Mucosa of stomach (tissue), 1 donor: ENCODE measurements around the gene G6PC3.
"Not testable (repeated sequence)": the region's sequence is repeated elsewhere in the genome, so short reads cannot be mapped to it uniquely, and the experiment has no call there.

Source experiments
- H3K27me3 ChIP-seq: one replicate; pipeline ENCODE4 v1.7.0; 2013; ENCODE audit warnings: mild to moderate bottlenecking, low read length; ENCODE audit not compliant: control insufficient read depth, insufficient read depth
- H3K36me3 ChIP-seq: one replicate; pipeline ENCODE4 v1.7.0; 2013; ENCODE audit warnings: low read length; ENCODE audit not compliant: control insufficient read depth, insufficient read depth
- H3K4me1 ChIP-seq: one replicate; pipeline ENCODE4 v1.7.0; 2013; ENCODE audit warnings: mild to moderate bottlenecking, low read length; ENCODE audit not compliant: control insufficient read depth, insufficient read depth
- H3K4me3 ChIP-seq: one replicate; pipeline ENCODE4 v1.7.0; 2013; ENCODE audit warnings: low read length
- H3K9ac ChIP-seq: one replicate; pipeline ENCODE4 v1.7.0; 2013; ENCODE audit warnings: mild to moderate bottlenecking, low read length, moderate library complexity
- H3K9me3 ChIP-seq: one replicate; pipeline ENCODE4 v1.7.0; 2013; ENCODE audit warnings: mild to moderate bottlenecking, low read length, moderate library complexity; ENCODE audit not compliant: control insufficient read depth
- donor health status: Pancreatic carcinoma.

The G6PC3 gene

DNA sequence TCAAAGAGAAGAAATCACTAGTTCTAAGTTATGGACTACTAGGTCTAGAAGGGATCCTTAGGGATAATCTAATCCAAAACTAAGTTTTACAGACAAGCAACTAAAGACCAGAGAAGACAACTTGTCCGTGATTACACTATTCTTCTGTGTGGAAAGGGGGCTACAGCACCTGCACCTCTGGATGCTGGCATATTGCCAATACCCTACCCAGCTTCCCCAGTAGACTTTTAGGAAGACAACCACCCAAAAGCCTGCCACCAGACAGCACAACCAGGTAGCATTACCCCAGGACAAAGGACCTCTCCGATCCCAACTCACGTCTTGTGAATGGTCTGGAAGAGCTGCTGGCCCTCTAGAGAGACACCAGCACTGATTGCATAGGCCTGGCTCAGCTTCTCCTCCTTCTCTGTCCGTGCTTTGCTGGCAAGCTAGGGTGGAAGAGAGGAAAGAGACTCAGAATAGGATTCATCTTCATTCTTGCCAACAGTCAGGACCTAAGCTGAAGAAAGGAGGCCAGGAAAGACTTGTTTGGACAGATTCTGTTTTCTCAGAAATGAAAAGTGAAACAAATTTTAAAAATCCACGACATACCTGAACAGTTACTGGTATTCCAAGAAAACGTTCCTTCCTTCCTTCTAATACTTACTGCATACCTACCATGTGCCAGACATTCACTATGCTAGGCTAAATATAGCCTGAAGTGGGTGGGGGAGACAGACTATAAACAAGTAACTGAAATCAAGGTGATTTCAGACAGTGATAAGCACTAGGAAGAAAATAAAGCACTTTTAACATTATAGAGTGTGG, 30.5 kb upstream of the G6PC3 start:
- Histone ChIP-seq H3K9ac (no peak overlapping the region), H3K27me3 (no peaks in the 10 kb centered on the region), H3K36me3 (no peaks in the 10 kb centered on the region), H3K4me3 (no peak overlapping the region), H3K4me1 (no peaks in the 10 kb centered on the region), H3K9me3 (no peaks in the 10 kb centered on the region)

DNA sequence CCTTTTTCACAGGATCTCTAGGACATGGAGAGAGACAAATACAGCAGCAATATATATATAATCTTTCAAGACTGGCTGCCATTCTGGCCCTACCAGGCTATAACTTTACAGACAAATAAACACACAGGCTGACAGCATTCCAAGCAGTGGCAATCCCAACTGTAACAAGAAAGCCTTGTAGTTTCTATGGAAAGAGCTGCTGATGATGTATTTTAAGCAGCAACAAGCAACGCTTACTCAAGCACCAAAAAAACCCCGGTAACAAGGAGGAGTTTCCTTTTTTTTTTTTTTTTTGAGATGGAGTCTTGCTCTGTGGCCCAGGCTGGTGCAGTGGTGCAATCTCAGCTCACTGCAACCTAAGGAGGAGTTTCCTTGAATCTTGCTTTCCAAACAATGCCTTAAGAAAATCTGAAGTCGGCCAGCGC, 27.3 kb upstream of the G6PC3 start:
- Histone ChIP-seq H3K9me3 (no peaks in the 10 kb centered on the region), H3K4me1 (no peaks in the 10 kb centered on the region), H3K27me3 (no peaks in the 10 kb centered on the region), H3K4me3 (no peak overlapping the region), H3K9ac (no peak overlapping the region), H3K36me3 (no peaks in the 10 kb centered on the region)

DNA sequence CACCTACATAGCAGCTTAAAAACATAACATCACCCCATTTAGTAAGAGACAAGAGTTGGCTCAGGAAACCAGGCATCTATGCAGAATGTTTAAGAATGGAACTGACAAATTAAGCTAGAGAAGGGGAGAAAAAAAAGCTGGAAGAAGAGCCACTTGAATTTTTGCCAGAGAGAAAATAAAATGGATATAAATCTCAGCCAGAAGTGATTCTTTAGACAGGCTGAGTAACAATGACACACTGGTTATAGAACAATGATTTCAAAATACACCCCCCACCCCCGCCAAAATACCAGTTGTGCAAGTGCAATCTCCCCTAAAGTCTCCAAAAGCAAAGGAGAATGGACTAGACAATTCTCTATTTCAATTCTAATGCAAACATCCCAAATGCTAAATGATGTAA, 26.5 kb upstream of the G6PC3 start:
- no peak overlapping the region for H3K4me3 ChIP-seq
- H3K27me3 ChIP-seq = no peaks in the 10 kb centered on the region
- no peaks in the 10 kb centered on the region for H3K36me3 ChIP-seq
- no peak overlapping the region for H3K9ac ChIP-seq
- no peaks in the 10 kb centered on the region for H3K9me3 ChIP-seq
- no peaks in the 10 kb centered on the region for H3K4me1 ChIP-seq

DNA sequence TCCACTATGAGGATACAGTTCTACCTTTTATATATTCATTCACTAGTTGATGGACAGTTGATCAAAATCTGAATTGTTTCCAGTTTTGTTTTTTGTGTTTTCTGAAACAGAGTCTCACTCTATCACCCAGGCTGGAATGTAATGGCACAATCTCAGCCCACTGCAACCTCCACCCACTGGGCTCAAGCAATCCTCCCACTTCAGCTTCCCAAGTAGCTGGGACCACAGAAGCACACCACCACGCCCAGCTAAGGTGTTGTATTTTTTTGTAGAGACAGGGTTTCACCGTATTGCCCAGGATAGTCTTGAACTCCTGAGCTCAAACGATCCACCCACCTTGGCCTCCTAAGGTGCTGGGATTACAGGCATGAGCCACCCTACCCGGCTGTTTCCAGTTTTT, 25.0 kb upstream of the G6PC3 start:
- H3K4me3 ChIP-seq = no peak overlapping the region
- no peaks in the 10 kb centered on the region for H3K36me3 ChIP-seq
- no peaks in the 10 kb centered on the region for H3K27me3 ChIP-seq
- no peaks in the 10 kb centered on the region for H3K4me1 ChIP-seq
- no peaks in the 10 kb centered on the region for H3K9me3 ChIP-seq
- no peak overlapping the region for H3K9ac ChIP-seq

DNA sequence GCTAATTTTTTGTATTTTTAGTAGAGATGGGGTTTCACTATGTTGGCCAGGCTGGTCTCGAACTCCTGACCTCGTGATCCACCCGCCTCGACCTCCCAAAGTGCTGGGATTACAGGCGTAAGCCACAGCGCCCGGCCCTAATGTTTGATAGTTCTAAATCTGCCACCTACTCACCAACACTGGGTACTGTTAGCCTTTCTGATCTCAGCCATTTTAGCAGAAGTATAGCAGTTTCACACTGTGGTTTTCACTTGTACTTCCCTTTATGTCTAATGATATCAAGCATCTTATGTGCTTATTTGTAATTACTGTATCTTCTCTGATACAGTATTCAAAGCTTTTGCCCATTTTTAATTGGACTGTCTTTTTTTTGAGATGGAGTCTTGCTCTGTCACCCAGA, 23.6 kb upstream of the G6PC3 start:
- H3K27me3 ChIP-seq, H3K9ac ChIP-seq, H3K4me1 ChIP-seq, H3K9me3 ChIP-seq, H3K36me3 ChIP-seq, H3K4me3 ChIP-seq: not testable (repeated sequence)

DNA sequence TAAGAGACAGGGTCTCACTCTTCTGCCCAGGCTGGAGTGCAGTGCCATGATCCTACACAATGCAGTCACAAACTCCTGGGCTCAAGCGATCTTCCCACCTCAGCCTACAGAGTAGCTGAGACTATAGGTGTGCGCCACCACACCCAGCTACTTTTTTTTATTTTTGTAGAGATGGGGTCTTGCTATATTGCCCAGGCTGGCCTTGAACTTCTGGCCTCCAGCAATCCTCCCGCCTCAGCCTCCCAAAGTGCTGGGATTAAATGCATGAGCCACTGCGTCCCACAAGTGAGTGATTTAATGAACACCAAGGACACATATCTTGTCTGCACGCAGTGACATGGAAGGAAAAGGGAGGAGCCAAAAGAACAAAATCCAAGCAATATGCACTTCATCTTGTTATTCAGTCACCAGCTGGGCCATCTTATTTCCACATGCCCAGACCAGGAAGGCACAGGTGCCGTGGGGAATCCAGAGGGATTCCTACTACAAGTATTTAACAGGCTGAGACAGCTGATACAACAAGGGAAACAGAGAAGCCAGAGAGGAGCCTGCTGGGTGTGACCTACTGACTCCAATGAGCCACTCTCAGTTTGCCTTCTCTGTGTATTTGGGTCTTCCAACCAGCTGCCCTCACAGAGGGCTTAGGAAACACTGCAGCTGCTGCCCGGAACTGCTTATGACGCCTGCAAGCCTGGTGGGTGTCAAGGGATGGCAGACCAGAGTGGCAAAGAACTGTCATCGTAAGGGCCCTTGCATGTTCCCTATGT, 21.1 kb upstream of the G6PC3 start:
- Histone ChIP-seq H3K9me3 (no peaks in the 10 kb centered on the region), H3K4me1 (peaks cover 17% of the 10 kb centered on the region), H3K9ac (no peak overlapping the region), H3K4me3 (no peak overlapping the region), H3K27me3 (no peaks in the 10 kb centered on the region), H3K36me3 (no peaks in the 10 kb centered on the region)

DNA sequence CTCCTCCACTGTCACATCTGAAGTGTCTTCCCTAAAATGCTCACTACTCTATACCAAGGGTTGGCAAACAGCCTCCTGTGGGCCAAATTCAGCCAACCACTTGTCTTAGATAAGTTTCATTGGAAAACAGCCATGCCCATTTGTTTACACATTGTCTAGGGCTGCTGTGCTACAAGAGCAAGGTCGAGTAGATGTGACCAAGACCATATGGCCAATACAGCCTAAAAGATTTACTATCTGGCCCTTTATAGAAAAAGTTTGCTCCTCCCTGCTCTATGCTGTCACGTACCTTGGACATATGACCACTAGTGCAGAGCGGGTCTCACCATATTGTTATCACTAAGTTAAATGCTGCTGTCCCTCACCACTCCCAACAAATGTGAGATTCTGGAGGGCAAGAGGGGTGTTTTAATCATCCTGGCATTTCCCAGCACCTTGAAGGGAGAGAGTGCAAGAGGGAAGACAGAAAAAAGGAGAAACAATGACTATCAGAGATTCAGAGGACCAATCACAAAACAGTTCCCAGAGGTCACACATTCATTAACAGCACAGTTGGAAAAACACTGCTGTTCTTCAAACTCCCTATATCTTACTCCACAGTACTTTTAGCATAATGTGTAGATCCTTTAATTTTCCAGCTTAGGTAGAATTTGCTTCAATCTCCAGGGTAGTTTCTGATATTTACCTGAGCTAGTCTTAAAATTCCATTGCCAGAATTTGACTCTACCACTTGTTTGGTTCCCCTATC, 17.2 kb upstream of the G6PC3 start:
- Histone ChIP-seq H3K27me3 (no peaks in the 10 kb centered on the region), H3K4me1 (peaks cover 18% of the 10 kb centered on the region), H3K9ac (no peak overlapping the region), H3K36me3 (no peaks in the 10 kb centered on the region), H3K9me3 (no peaks in the 10 kb centered on the region), H3K4me3 (no peak overlapping the region)

DNA sequence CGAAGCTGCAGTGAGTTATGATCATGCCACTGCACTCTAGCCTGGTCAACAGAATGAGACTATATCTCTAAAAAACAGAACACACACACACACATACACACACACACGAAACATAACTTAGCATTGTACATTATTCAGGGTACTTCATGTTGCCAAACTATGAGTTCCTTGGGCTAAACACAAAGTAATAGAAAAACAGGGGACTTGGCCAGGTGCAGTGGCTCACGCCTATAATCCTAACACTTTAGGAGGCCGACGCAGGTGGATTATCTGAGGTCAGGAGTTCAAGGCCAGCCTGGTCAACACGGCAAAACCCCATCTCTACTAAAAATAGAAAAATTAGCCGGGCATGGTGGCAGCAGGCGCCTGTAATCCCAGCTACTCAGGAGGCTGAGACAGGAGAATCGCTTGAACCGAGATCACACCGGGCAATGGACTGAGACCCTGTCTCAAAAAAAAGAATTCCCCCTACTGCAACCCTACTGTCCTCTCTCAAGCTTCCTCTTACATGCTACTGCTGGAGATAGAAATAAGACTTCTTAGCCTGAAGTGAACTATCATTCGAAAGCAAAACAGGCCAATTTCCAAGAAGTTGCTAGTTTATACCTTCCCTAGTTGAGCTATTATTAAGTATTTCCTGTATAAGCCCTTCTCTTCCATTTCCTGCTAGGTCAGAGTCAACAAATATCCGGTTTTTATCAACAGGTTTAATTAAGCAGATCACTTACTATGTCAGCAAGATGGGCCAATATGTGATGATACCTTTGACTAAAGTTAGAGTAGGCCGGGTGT, 11.2 kb upstream of the G6PC3 start:
- Histone ChIP-seq H3K4me1 (peaks cover 3% of the 10 kb centered on the region), H3K27me3 (no peaks in the 10 kb centered on the region), H3K4me3 (no peak overlapping the region), H3K9me3 (no peaks in the 10 kb centered on the region), H3K36me3 (peaks cover 7% of the 10 kb centered on the region), H3K9ac (no peak overlapping the region)

DNA sequence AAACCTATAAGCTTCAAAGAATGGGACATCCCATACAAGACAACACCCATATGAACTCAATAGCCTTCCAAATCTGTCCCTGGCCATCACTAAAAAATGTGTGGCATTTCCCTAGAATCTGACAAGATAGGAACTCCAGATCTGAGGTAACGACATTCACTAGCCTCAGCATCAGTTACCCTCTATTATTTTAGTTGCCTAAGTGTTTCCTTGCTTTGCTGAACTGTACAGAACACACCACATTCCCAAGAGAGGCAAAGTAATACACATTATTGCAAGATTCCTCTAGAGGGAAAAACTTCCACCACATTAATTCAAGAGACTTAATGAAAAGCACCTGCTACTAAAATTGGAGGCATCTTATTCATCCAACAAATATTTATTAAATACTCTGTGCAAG, 9.1 kb upstream of the G6PC3 start:
- peaks cover 7% of the 10 kb centered on the region for H3K36me3 ChIP-seq
- no peaks in the 10 kb centered on the region for H3K27me3 ChIP-seq
- no peaks in the 10 kb centered on the region for H3K9me3 ChIP-seq
- H3K9ac ChIP-seq = no peak overlapping the region
- no peak overlapping the region for H3K4me3 ChIP-seq
- peaks cover 5% of the 10 kb centered on the region for H3K4me1 ChIP-seq

DNA sequence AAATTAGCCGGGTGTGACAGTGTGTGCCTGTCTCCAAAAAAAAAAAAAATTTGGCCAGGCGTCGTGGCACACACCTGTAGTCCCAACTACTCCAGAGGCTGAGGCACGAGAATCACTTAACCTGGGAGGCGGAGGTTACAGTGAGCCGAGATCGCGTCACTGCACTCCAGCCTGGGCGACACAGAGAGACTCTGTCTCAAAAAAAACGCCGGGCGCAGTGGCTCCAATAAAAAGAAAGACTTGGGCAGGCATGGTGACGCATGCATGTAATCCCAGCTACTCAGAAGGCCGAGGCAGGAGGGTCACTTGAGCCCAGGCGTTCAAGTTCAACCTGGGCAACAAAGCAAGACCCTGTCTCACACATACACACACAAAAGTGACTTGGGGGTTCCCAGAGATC, 7.7 kb upstream of the G6PC3 start:
- Histone ChIP-seq H3K9ac (no peak overlapping the region), H3K4me1 (peaks cover 14% of the 10 kb centered on the region), H3K9me3 (no peaks in the 10 kb centered on the region), H3K27me3 (no peaks in the 10 kb centered on the region), H3K36me3 (peaks cover 7% of the 10 kb centered on the region), H3K4me3 (no peak overlapping the region)

DNA sequence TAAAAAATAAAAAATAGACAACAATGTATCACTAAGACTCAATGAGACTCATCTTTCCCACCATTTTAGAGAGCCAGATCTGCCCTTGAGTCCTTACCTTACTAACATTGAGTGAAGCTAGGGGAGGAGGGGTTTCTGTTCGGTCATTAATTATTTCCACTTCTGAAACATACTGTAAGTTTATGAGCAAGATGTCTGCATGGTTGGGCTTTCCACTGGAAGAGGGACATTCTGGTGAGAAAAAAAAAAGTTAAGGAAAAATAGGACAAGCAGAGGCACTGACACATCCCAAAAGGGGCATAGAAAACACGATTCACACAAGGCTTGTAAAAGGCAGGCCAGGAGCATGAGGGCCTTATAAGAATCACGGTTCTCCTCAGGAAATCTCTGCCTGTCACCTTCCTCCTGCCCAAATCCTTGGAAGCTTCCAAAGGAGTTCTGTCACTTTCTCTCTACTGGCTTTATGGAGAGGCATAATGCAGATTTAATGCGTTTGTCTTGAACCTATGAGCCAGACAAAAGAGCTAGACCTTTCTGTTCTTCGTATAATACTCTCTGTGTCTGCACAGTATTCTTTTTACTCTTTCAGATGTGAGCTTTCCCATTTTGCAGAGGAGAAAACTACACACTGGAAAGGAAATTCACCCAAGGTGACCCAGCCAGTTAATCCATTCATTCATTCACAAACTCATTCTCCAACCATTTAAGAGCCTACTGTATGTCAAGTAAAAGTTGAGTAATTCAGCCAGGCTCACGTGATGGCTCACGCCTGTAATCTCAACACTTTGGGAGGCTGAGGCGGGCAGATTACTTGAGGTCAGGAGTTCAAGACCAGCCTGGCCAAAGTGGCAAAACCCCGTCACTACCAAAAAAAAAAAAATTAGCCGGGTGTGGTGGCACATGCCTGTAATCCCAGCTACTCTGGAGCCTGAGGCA, 6.6 kb upstream of the G6PC3 start:
- H3K9me3 ChIP-seq = no peaks in the 10 kb centered on the region
- no peak overlapping the region for H3K4me3 ChIP-seq
- H3K9ac ChIP-seq = no peak overlapping the region
- peaks cover 14% of the 10 kb centered on the region for H3K4me1 ChIP-seq
- no peaks in the 10 kb centered on the region for H3K27me3 ChIP-seq
- H3K36me3 ChIP-seq = peaks cover 7% of the 10 kb centered on the region
